ENCODE measurements around the gene OLFML3.

Gene OLFML3

GRCh38 chr1:113986802-113987201, 7.5 kb downstream of the OLFML3 start:
- H3K27ac ChIP-seq: no peak overlapping the region
- TF ChIP-seq CTCF (conservative IDR thresholded peaks at IDR 0.05): no peak

DNA sequence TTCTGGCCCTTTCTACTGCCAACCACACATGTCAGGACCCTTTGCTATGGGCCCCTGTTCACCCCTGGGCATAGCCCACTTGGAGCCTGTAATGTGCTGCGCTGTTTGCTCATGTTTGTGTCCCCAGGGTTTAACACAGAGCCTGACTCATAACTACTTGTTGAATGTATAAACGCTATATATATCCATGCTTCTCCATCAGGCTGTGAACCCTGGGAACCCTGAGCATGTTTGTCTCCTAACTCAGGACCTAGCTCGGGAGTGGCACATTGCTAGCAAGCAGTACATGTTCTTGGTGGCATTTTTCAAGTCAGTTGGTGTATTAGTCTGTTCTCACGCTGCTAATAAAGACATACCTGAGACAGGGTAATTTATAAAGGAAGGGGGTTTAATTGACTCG, 8.0 kb downstream of the OLFML3 start:
- no peak for TF ChIP-seq CTCF (conservative IDR thresholded peaks at IDR 0.05)
- no peak overlapping the region for H3K27ac ChIP-seq

GRCh38 chr1:113990530-113990929, 11.3 kb downstream of the OLFML3 start:
- H3K27ac ChIP-seq: no peak overlapping the region
- TF ChIP-seq CTCF (conservative IDR thresholded peaks at IDR 0.05): no peak

GRCh38 chr1:113990961-113991360, 11.7 kb downstream of the OLFML3 start:
- TF ChIP-seq CTCF (conservative IDR thresholded peaks at IDR 0.05): no peak

DNA sequence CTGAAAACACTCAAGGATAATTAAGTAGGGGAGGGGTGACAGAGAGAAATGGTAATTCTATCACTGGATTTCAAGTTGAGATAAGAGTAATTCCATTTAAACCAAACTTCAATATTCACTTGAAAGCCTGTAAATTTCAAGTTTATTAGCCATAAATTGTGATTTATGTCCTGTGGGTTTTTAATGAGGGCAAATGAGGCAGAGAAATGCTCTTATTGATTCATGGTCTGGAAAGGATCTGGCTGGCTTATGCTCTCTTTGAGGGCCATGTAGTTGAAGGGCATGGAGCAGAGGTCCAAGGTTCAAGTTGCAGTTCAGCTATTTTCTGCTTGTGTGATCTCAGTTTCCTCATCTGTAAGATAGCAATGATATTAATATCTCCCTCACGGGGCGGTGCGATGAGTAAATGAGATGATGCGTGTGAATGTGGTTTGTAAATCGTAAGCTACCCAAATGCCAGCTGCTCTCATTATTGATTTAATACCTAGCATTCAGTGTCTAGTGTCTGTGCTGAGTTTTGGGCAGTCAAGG, 12.3 kb downstream of the OLFML3 start:
- H3K27ac ChIP-seq: no peak overlapping the region
- TF ChIP-seq CTCF (conservative IDR thresholded peaks at IDR 0.05): no peak

More at GRCh38 chr1:113990961-113991360, 11.7 kb downstream of the OLFML3 start:
- H3K27ac ChIP-seq: no peak overlapping the region

GRCh38 chr1:113993072-113993471, 13.8 kb downstream of the OLFML3 start:
- TF ChIP-seq CTCF (conservative IDR thresholded peaks at IDR 0.05): no peak
- no peak overlapping the region for H3K27ac ChIP-seq

DNA sequence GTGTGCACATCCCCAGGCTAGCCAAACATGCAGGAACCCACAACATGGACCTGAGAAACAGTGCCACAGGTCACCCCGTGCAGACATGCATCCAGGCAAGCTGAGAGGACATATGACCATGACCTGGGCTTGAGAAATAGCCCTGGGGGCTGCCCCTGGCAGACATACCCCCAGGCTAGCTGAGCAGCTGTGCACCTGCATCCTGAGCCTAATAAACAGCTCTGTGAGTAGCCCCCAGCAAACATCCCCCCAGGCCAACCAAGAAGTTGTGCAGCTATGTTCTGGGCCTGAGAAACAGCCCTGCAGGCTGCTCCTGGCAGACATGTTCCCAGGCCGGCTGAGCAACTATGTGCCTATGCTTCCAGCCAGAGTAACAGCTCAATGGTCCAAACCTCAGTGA, 14.5 kb downstream of the OLFML3 start:
- TF ChIP-seq CTCF (conservative IDR thresholded peaks at IDR 0.05): no peak

More for the DNA sequence above, 14.5 kb downstream of the OLFML3 start:
- no peak overlapping the region for H3K27ac ChIP-seq
